Measurements from ENCODE around the gene IGF1. TPM values are rescaled to one million over a fixed set of nuclear protein-coding genes. Genes with fewer than 3 reads are reported as not detected.

Gene IGF1
- total RNA-seq, result 0.06 TPM in 1 of 2 replicates, not detected in the other

- no peak within 1 kb of the TSS for H3K4me3 ChIP-seq (ENCODE audit: low read depth, low read length)
- no peak for DNase-seq (ENCODE audit: low read depth)
- TF ChIP-seq CTCF (conservative IDR thresholded peaks at IDR 0.05; ENCODE audit: low read depth, low read length), result peak; percentile 34
Measured at GRCh38 chr12:102480406-102480805, at the start of gene IGF1. TSS of gene IGF1 (minus strand) at chr12:102480563. CDS start at chr12:102480381, 182 bp downstream.

- DNase-seq (ENCODE audit: low read depth), result no peak
- TF ChIP-seq CTCF (conservative IDR thresholded peaks at IDR 0.05; ENCODE audit: low read depth, low read length), result no peak
Measured at GRCh38 chr12:102528111-102528510, 47.7 kb upstream of the IGF1 start.

GRCh38 chr12:102527171-102527720, 46.9 kb upstream of the IGF1 start:
- no peak overlapping the region for H3K4me3 ChIP-seq (ENCODE audit: low read depth, low read length)
- DNase-seq (ENCODE audit: low read depth), result no peak
- no peak for TF ChIP-seq CTCF (conservative IDR thresholded peaks at IDR 0.05; ENCODE audit: low read depth, low read length)

More at GRCh38 chr12:102528111-102528510, 47.7 kb upstream of the IGF1 start:
- H3K4me3 ChIP-seq (ENCODE audit: low read depth, low read length), result no peak overlapping the region

- no peak overlapping the region for H3K4me3 ChIP-seq (ENCODE audit: low read depth, low read length)
- TF ChIP-seq CTCF (conservative IDR thresholded peaks at IDR 0.05; ENCODE audit: low read depth, low read length), result no peak
- DNase-seq (ENCODE audit: low read depth), result no peak
Measured at GRCh38 chr12:102526656-102527055, 46.3 kb upstream of the IGF1 start.

- no peak for TF ChIP-seq CTCF (conservative IDR thresholded peaks at IDR 0.05; ENCODE audit: low read depth, low read length)
- DNase-seq (ENCODE audit: low read depth), result no peak
- H3K4me3 ChIP-seq (ENCODE audit: low read depth, low read length), result no peak overlapping the region
Measured at GRCh38 chr12:102522768-102523167, 42.4 kb upstream of the IGF1 start.

- TF ChIP-seq CTCF (conservative IDR thresholded peaks at IDR 0.05; ENCODE audit: low read depth, low read length), result no peak
- DNase-seq (ENCODE audit: low read depth), result no peak
- H3K4me3 ChIP-seq (ENCODE audit: low read depth, low read length), result no peak overlapping the region
Measured at GRCh38 chr12:102521662-102522277, 41.4 kb upstream of the IGF1 start.

- no peak for TF ChIP-seq CTCF (conservative IDR thresholded peaks at IDR 0.05; ENCODE audit: low read depth, low read length)
- no peak overlapping the region for H3K4me3 ChIP-seq (ENCODE audit: low read depth, low read length)
- DNase-seq (ENCODE audit: low read depth), result no peak
Measured at GRCh38 chr12:102518871-102519270, 38.5 kb upstream of the IGF1 start.

All from epithelial cell of proximal tubule (primary cell).